WERI-Rb-1 (cell line): ENCODE results near the gene WDR26.
"Not testable (repeated sequence)": the region's sequence is repeated elsewhere in the genome, so short reads cannot be mapped to it uniquely, and the experiment has no call there.

Source experiments
- DNase-seq: peaks from one replicate; pipeline ENCODE4 v3.0.0-alpha.2; 2020
- H3K27ac ChIP-seq: fragments of 250-450 bp; sonication (Bioruptor Pico); 2 replicates; pipeline ENCODE4 v1.5.1; 2020; ENCODE audit warnings: mild to moderate bottlenecking, moderate library complexity
- H3K27me3 ChIP-seq: fragments of 250-450 bp; sonication (Bioruptor Pico); 2 replicates; pipeline ENCODE4 v1.5.1; 2021; ENCODE audit warnings: mild to moderate bottlenecking, low read depth, moderate library complexity; ENCODE audit not compliant: insufficient read depth, severe bottlenecking
- H3K36me3 ChIP-seq: fragments of 250-450 bp; sonication (Bioruptor Pico); 2 replicates; pipeline ENCODE4 v1.5.1; 2020; ENCODE audit warnings: mild to moderate bottlenecking, moderate library complexity
- H3K4me3 ChIP-seq: 2 replicates; pipeline ENCODE4 v1.5.1; 2011; ENCODE audit warnings: low read depth, mild to moderate bottlenecking, control low read depth, low read length
- H3K9me3 ChIP-seq: fragments of 250-450 bp; sonication (Bioruptor Pico); 2 replicates; pipeline ENCODE4 v1.5.1; 2021; ENCODE audit warnings: mild to moderate bottlenecking, moderate library complexity; ENCODE audit not compliant: severe bottlenecking
- TF ChIP-seq, protein P1 (sequence below): IDR thresholded peaks from 2 replicates; pipeline ENCODE4 v1.5.1; 2011; ENCODE audit warnings: low read depth, mild to moderate bottlenecking, control low read depth, inconsistent platforms, low read length

Gene WDR26

DNA sequence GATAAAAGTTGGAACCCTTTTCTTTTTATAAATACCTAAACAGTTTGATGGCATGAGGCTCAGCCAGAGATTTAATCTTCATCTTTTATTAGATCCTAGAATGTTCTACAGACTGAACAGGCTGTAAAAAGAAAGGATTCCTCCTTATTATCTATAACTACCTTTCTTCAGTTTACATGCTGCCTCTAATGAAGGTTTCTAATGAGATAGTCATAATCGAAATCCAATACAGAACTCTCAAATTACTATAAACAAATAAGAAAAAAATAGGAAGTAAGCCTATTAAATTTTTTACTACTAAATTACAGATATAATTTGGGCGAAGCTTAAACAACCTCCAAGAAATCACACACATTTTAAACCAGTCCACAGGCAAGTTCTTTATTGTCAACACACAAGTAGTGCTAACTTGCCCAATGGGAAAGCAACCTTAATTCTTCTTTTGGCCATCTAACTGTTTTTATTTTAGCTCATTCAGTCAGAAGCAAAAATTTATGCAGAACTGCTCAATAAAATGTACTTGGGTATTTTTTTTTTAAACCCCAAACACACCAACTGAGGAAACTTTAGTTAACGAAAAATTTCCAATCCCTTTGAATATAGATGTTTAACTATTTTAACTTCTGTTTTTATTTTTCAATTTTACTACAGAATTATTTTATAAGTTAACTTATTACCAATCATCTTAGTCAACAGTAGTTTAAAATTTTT lies 4.8 kb downstream of the WDR26 start:
- TF ChIP-seq, protein P1, sequence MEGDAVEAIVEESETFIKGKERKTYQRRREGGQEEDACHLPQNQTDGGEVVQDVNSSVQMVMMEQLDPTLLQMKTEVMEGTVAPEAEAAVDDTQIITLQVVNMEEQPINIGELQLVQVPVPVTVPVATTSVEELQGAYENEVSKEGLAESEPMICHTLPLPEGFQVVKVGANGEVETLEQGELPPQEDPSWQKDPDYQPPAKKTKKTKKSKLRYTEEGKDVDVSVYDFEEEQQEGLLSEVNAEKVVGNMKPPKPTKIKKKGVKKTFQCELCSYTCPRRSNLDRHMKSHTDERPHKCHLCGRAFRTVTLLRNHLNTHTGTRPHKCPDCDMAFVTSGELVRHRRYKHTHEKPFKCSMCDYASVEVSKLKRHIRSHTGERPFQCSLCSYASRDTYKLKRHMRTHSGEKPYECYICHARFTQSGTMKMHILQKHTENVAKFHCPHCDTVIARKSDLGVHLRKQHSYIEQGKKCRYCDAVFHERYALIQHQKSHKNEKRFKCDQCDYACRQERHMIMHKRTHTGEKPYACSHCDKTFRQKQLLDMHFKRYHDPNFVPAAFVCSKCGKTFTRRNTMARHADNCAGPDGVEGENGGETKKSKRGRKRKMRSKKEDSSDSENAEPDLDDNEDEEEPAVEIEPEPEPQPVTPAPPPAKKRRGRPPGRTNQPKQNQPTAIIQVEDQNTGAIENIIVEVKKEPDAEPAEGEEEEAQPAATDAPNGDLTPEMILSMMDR: no peak
- peaks cover 3% of the 10 kb centered on the region; the same call in 1 of the 2 replicates for H3K36me3 ChIP-seq
- no peak overlapping the region for H3K4me3 ChIP-seq
- H3K9me3 ChIP-seq: no peaks in the 10 kb centered on the region
- no peaks in the 10 kb centered on the region for H3K27me3 ChIP-seq
- DNase-seq: no peak
- no peak overlapping the region for H3K27ac ChIP-seq

DNA sequence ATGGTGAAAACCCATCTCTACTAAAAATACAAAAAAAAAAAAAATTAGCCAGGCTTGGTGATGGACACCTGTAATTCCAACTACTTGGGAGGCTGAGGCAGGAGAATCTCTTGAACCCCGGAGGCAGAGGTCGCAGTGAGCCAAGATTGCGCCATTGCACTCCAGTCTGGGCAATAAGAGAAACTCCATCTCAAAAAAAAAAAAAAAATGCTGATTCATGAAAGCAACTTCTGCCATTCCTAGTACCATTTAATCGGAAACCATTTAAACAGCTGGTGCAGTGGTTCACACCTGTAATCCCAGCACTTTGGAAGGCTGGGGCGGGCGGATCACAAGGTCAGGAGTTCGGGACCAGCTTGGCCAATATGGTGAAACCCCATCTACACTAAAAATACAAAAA lies 5.9 kb downstream of the WDR26 start:
- not testable (repeated sequence) for H3K9me3 ChIP-seq, H3K36me3 ChIP-seq, DNase-seq, H3K4me3 ChIP-seq, H3K27ac ChIP-seq, H3K27me3 ChIP-seq

DNA sequence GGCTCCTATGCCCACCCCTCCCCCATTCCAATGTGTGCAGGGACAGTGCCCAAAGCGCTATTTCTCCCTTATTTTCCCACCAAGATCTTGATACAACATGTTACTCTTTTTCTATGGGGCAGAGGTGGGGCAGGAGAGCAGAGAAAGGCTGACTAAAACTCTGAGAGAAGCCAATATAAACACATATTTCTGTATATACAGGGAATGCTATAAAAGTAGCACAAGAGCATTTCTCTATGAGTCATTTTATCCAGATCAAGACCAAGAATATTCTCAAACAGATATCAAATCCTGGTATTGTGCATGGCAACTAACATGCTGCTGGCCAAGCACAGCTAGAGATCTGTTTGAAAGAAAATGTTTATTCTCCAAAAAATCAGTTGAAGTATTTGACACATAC lies 7.3 kb downstream of the WDR26 start:
- TF ChIP-seq, protein P1: no peak
- Histone ChIP-seq H3K36me3 (peaks cover 13% of the 10 kb centered on the region), H3K27ac (no peak overlapping the region), H3K9me3 (no peaks in the 10 kb centered on the region), H3K27me3 (no peaks in the 10 kb centered on the region), H3K4me3 (no peak overlapping the region)
- no peak for DNase-seq

DNA sequence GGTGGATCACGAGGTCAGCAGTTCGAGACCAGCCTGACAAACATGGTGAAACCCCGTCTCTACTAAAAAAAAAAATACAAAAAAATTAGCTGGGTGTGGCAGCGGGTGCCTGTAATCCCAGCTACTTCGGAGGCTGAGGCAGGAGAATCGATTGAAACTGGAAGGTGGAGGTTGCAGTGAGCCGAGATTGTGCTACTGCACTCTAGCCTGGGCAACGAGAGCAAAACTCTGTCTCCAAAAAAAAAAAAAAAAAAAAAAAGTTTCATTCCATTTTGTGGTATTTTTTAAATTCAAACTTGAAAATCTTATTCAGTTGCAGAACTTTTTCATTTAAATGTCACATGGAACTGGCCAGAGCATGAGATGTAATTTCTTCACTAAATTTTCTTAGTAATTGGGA lies 7.7 kb downstream of the WDR26 start:
- H3K27ac ChIP-seq, H3K9me3 ChIP-seq, DNase-seq, H3K4me3 ChIP-seq, H3K27me3 ChIP-seq: not testable (repeated sequence)
- peaks cover 17% of the 10 kb centered on the region for H3K36me3 ChIP-seq

DNA sequence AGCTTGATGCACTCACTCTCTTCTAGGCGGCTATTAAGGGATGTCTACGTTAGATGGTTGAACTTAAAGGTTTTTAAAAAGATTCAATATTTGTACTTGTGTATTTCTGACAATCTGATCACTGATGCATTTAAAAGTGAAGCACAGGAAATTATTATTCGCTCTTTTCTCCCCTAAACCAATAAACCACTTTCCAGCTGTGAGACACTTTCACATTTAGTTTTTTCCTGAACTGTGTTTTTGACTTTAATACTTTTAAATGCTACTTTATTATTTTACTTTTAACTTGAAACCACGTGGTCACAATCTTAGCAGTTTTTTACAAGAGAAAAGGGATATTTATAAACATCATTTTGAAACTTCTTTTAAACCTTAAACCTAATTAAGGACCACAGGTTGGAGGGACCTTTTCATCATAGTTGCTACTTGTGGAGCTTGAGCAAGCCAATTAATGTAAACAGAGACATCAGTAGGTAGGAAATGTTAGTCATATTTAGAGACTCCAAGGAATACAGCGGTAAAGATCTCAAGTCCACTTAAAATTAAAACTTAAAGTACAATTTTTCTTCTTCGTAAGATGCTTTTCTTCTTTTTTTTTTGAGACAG lies 9.2 kb downstream of the WDR26 start:
- Histone ChIP-seq H3K36me3 (peaks cover 20% of the 10 kb centered on the region), H3K9me3 (no peaks in the 10 kb centered on the region), H3K27me3 (no peaks in the 10 kb centered on the region), H3K27ac (no peak overlapping the region), H3K4me3 (no peak overlapping the region)
- no peak for DNase-seq
- TF ChIP-seq, protein P1: no peak

DNA sequence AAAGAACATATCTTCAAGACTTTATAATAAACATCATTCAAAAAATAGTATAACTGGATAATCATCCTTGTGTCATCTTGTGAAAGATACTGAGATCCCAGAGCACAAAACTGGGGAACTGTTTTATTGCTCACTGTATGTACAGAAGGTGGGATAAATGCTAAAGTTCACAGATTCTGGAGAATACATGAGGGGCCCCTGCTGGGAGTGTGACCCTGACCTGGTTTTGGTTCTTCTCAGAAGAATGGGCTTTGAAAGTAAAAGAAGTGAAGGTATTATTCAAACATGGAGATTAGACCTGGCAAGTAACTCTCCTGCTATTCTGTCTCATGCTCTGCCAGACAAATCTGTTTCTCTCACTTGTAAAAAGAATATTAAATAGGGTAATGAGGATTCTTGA lies 14.5 kb downstream of the WDR26 start:
- Histone ChIP-seq H3K4me3 (no peak overlapping the region), H3K9me3 (no peaks in the 10 kb centered on the region), H3K27ac (no peak overlapping the region), H3K36me3 (peaks cover 34% of the 10 kb centered on the region), H3K27me3 (no peaks in the 10 kb centered on the region)
- no peak for DNase-seq
- TF ChIP-seq, protein P1: no peak

DNA sequence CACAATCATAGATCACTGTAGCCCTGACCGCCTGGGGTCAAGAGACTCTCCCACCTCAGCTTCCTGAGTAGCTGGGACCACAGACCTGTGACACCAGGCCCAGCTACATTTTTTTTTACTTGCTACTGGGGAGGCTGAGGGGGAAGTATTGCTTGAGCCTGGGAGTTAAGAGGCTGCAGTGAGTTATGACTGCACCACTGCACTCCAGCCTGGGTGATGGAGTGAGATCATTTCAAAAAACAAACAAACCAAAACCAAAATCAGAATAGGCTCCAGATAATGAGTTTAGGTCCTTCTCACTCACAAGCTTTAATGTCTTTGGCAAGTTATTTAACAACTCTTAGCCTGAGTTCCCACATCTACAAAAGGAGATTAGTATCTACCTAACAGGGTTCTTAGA lies 22.8 kb downstream of the WDR26 start:
- H3K27ac ChIP-seq: no peak overlapping the region
- no peaks in the 10 kb centered on the region; the same call in 1 of the 2 replicates for H3K36me3 ChIP-seq
- no peaks in the 10 kb centered on the region for H3K9me3 ChIP-seq
- TF ChIP-seq, protein P1: no peak
- H3K27me3 ChIP-seq: no peaks in the 10 kb centered on the region
- no peak for DNase-seq
- H3K4me3 ChIP-seq: no peak overlapping the region
